Measurements from ENCODE around the gene METTL16. TPM values are rescaled to one million over a fixed set of nuclear protein-coding genes. Genes with fewer than 3 reads are reported as not detected.
"Not testable (repeated sequence)": the region's sequence is repeated elsewhere in the genome, so short reads cannot be mapped to it uniquely, and the experiment has no call there.

METTL16 gene
- total RNA-seq, 4 donors from 2014 or later, result 16.1 to 141 (median 19.8) TPM

DNA sequence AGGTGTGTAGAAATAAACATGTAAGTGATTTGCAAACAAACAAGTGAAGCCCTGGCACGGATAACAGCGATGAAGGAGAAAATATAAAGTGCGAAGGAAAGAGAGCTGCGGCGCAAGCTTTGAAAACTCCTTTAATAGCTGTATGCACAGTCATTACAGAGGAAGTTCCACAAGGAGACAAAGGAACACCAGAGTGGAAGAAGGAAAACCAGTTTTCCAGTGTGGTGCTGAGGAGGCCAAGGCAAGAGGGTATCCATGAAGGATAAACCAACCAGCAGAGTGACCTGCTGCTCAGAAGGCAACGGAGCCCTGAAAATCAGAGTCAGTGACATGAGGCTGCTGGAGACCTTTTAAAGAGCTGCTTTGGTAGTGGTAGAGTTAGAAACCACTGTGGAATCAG, 24.4 kb downstream of the METTL16 start:
- H3K9me3 ChIP-seq, result no peaks in the 10 kb centered on the region
- intact Hi-C loops (cut with DNase I; ENCODE audit: low total_unique reads), result no loop called here
- no peaks in the 10 kb centered on the region for H3K36me3 ChIP-seq
- DNase-seq, result no peak
- H3K4me3 ChIP-seq, result no peak overlapping the region
- WGBS, 2 donors (ENCODE audit: low coverage in 1 of 2), result 92 to 94% methylated on average over 5 of the region's 6 CpGs
- TF ChIP-seq POLR2AphosphoS5 (IDR thresholded peaks at IDR 0.05), result no peak
- TF ChIP-seq POLR2A (IDR thresholded peaks at IDR 0.05), result no peak
- TF ChIP-seq, protein P1, sequence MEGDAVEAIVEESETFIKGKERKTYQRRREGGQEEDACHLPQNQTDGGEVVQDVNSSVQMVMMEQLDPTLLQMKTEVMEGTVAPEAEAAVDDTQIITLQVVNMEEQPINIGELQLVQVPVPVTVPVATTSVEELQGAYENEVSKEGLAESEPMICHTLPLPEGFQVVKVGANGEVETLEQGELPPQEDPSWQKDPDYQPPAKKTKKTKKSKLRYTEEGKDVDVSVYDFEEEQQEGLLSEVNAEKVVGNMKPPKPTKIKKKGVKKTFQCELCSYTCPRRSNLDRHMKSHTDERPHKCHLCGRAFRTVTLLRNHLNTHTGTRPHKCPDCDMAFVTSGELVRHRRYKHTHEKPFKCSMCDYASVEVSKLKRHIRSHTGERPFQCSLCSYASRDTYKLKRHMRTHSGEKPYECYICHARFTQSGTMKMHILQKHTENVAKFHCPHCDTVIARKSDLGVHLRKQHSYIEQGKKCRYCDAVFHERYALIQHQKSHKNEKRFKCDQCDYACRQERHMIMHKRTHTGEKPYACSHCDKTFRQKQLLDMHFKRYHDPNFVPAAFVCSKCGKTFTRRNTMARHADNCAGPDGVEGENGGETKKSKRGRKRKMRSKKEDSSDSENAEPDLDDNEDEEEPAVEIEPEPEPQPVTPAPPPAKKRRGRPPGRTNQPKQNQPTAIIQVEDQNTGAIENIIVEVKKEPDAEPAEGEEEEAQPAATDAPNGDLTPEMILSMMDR (IDR thresholded peaks at IDR 0.05), result no peak
- TF ChIP-seq EP300 (IDR thresholded peaks at IDR 0.05; ENCODE audit: low read depth), result no peak
- in situ Hi-C loops (cut with MboI; ENCODE audit: low pct_ligation_motif_present in 1 of 4, low pct_unique_long_range_greater_than_20kb in 1 of 4, low sequenced_read_pairs in 3 of 4), result no loop called here
- H3K27me3 ChIP-seq, result no peaks in the 10 kb centered on the region
- peaks cover 3 to 35% (median 10%) of the 10 kb centered on the region in 4 donors for H3K4me1 ChIP-seq
- H3K27ac ChIP-seq, result no peak overlapping the region

DNA sequence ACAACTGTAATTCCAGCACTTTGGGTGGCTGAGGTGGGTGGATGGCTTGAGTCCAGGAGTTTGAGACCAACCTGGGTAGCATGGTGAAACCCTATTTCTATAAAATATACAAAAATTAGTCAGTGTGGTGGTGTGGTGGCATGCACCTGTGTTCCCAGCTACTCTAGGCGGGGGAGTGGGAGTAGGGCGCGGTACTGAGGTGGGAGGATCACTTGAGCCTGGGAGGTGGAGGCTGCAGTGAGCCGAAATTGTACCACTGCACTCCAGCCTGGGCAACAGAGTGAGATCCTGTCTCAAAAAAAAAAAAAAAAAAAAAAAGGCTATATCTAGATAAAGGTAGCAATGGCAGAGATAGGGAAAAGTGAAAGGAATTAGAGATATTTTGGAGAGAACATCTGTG, 25.0 kb downstream of the METTL16 start:
- intact Hi-C loops (cut with DNase I; ENCODE audit: low total_unique reads); in situ Hi-C loops (cut with MboI; ENCODE audit: low pct_ligation_motif_present in 1 of 4, low pct_unique_long_range_greater_than_20kb in 1 of 4, low sequenced_read_pairs in 3 of 4); H3K36me3 ChIP-seq; H3K27me3 ChIP-seq; DNase-seq; H3K4me3 ChIP-seq; H3K9me3 ChIP-seq; H3K27ac ChIP-seq: not testable (repeated sequence)
- peaks cover 3 to 36% (median 10%) of the 10 kb centered on the region in 4 donors for H3K4me1 ChIP-seq
- 97% methylated on average over 4 of the region's 4 CpGs; no CpG with 5 or more reads in 1 of the 2 donors for WGBS, 2 donors (ENCODE audit: low coverage in 1 of 2)

DNA sequence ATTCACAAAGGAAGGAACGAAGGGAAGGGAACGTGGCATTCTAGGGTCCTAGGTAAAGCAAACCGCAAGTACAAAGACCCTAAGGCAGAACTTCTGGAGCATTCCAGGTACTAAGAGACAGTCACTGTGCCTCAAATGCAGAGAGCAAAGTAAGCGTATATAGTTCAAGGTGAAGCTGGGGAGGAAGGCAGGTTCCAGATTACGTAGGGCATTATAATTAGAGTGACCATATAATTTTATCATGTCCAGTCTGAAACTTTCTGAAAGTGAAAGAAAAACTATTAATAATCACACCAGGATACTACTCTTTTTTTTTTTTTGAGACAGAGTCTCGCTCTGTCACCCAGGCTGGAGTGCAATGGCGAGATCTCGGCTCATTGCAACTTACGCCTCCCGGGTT, 25.7 kb downstream of the METTL16 start:
- H3K9me3 ChIP-seq, result no peaks in the 10 kb centered on the region
- no peaks in the 10 kb centered on the region for H3K36me3 ChIP-seq
- H3K27me3 ChIP-seq, result no peaks in the 10 kb centered on the region
- peaks cover 3 to 33% (median 6%) of the 10 kb centered on the region in 4 donors for H3K4me1 ChIP-seq
- DNase-seq, result no peak
- WGBS, 2 donors (ENCODE audit: low coverage in 1 of 2), result 78 to 88% methylated on average over 7 to 10 of the region's 10 CpGs
- intact Hi-C loops (cut with DNase I; ENCODE audit: low total_unique reads), result no loop called here
- peak overlapping the region in 1 of 4 donors; percentile 45 for H3K27ac ChIP-seq
- in situ Hi-C loops (cut with MboI; ENCODE audit: low pct_ligation_motif_present in 1 of 4, low pct_unique_long_range_greater_than_20kb in 1 of 4, low sequenced_read_pairs in 3 of 4), result no loop called here
- TF ChIP-seq POLR2A (IDR thresholded peaks at IDR 0.05) (no peak), EP300 (IDR thresholded peaks at IDR 0.05; ENCODE audit: low read depth) (no peak), POLR2AphosphoS5 (IDR thresholded peaks at IDR 0.05) (no peak)
- TF ChIP-seq, protein P1 (IDR thresholded peaks at IDR 0.05), result no peak
- no peak overlapping the region for H3K4me3 ChIP-seq

- Histone ChIP-seq H3K4me3 (no peak overlapping the region), H3K4me1 (peaks cover 3 to 30% (median 4%) of the 10 kb centered on the region in 4 donors), H3K36me3 (no peaks in the 10 kb centered on the region), H3K27me3 (no peaks in the 10 kb centered on the region), H3K9me3 (no peaks in the 10 kb centered on the region), H3K27ac (peak overlapping the region in 1 of 4 donors; percentile 45)
- intact Hi-C loops (cut with DNase I; ENCODE audit: low total_unique reads) (no loop called here), in situ Hi-C loops (cut with MboI; ENCODE audit: low pct_ligation_motif_present in 1 of 4, low pct_unique_long_range_greater_than_20kb in 1 of 4, low sequenced_read_pairs in 3 of 4) (no loop called here)
- TF ChIP-seq, protein P1 (IDR thresholded peaks at IDR 0.05), result no peak
- no peak for TF ChIP-seq POLR2AphosphoS5 (IDR thresholded peaks at IDR 0.05)
- no peak for TF ChIP-seq POLR2A (IDR thresholded peaks at IDR 0.05)
- TF ChIP-seq EP300 (IDR thresholded peaks at IDR 0.05; ENCODE audit: low read depth), result no peak
- WGBS, 2 donors (ENCODE audit: low coverage in 1 of 2), result 82 to 100% methylated on average over 5 of the region's 5 CpGs
- no peak for DNase-seq
These were observed 26.1 kb downstream of the METTL16 start for GRCh38 chr17:2485543-2485942.

- H3K27me3 ChIP-seq, result no peaks in the 10 kb centered on the region
- no peaks in the 10 kb centered on the region for H3K9me3 ChIP-seq
- intact Hi-C loops (cut with DNase I; ENCODE audit: low total_unique reads) (no loop called here), in situ Hi-C loops (cut with MboI; ENCODE audit: low pct_ligation_motif_present in 1 of 4, low pct_unique_long_range_greater_than_20kb in 1 of 4, low sequenced_read_pairs in 3 of 4) (no loop called here)
- TF ChIP-seq POLR2AphosphoS5 (IDR thresholded peaks at IDR 0.05) (no peak), POLR2A (IDR thresholded peaks at IDR 0.05) (no peak), EP300 (IDR thresholded peaks at IDR 0.05; ENCODE audit: low read depth) (no peak)
- TF ChIP-seq, protein P1 (IDR thresholded peaks at IDR 0.05), result no peak
- H3K36me3 ChIP-seq, result no peaks in the 10 kb centered on the region
- no peak for DNase-seq
- H3K4me1 ChIP-seq, result peaks cover 3 to 25% (median 4%) of the 10 kb centered on the region in 4 donors
- 79 to 100% methylated on average over 1 to 8 of the region's 8 CpGs for WGBS, 2 donors (ENCODE audit: low coverage in 1 of 2)
- no peak overlapping the region for H3K4me3 ChIP-seq
- no peak overlapping the region for H3K27ac ChIP-seq
These were observed 26.8 kb downstream of the METTL16 start for GRCh38 chr17:2484876-2485275.
